HCT116 (cell line): Measurements from ENCODE around the gene LAMTOR4. TPM values are rescaled to one million over a fixed set of nuclear protein-coding genes. Genes with fewer than 3 reads are reported as not detected.

ENCODE experiments used
- ATAC-seq: fragments of 200-7000 bp; cut with Tn5 transposase; 2 replicates; pipeline ENCODE4 v1.9.1; 2020; ENCODE audit warnings: mild to moderate bottlenecking, moderate library complexity
- BruUV-seq: library from RNA; stranded (reverse); fragments of 400-500 nt; replicated peaks from 2 replicates; lab custom pipeline; 2021; lab: Mats Ljungman, UMichigan
- CTCF ChIA-PET: fragments of 300-600 bp; sonication (Branson Sonifier 250); formaldehyde crosslinking; loops from one replicate; lab custom pipeline; 2021; ENCODE audit warnings: antibody characterized with exemption; lab: Charles Lee
- POLR2A ChIA-PET: fragments of 300-600, 350-600 bp; sonication (Branson Sonifier 250); formaldehyde crosslinking; loops from one replicate; lab custom pipeline; 2021; ENCODE audit warnings: antibody characterized with exemption; lab: Charles Lee
- RAD21 ChIA-PET, 2 experiments: fragments of 300-600 bp; sonication (Branson Sonifier 250); formaldehyde crosslinking; loops; one replicate each; lab custom pipeline; 2023; ENCODE audit warnings: low total read pairs in 2 of 2; ENCODE audit not compliant: uncharacterized antibody in 2 of 2, unreplicated experiment in 2 of 2, low non-redundant PET in 1 of 2; lab: Charles Lee
- DNase-seq: peaks from one replicate; pipeline ENCODE4 v3.0.0-alpha.2; 2010; ENCODE audit warnings: low read depth, low spot score
- H2AFZ ChIP-seq: fragments of 200-600 bp; shearing (Covaris generic), sonication (generic); 2 replicates; pipeline ENCODE4 v1.6.1; 2017; ENCODE audit warnings: low read depth, mixed run types, mixed read lengths, antibody characterized with exemption, low read length; ENCODE audit not compliant: poor library complexity, severe bottlenecking
- H3K27ac ChIP-seq: 2 replicates; pipeline ENCODE4 v1.5.1; 2012; ENCODE audit warnings: low read depth, low read length
- H3K27me3 ChIP-seq: fragments of 200-600 bp; sonication (generic); 2 replicates; pipeline ENCODE4 v1.6.1; 2016; ENCODE audit warnings: mixed run types, low read length, mixed read lengths; ENCODE audit not compliant: insufficient read depth
- H3K36me3 ChIP-seq, 2 experiments: fragments of 200-500 bp in 1 of 2; fragments of 200-600 bp in 1 of 2; sonication (Bioruptor generic) in 1 of 2; sonication (generic) in 1 of 2; 2 replicates each; pipeline versions ENCODE4 v1.5.1 to v1.6.1; 2014 to 2016; ENCODE audit warnings: low read length in 2 of 2, inconsistent platforms in 1 of 2, mixed read lengths in 1 of 2, mixed run types in 1 of 2; ENCODE audit not compliant: insufficient read depth in 2 of 2, control insufficient read depth in 1 of 2
- H3K4me1 ChIP-seq, 2 experiments: fragments of 200-600 bp in 1 of 2; sonication (generic) in 1 of 2; 2 replicates each; pipeline versions ENCODE4 v1.5.1 to v1.6.1; 2012 to 2017; ENCODE audit warnings: low read length in 2 of 2, inconsistent platforms in 1 of 2, mild to moderate bottlenecking in 1 of 2, mixed read lengths in 1 of 2, mixed run types in 1 of 2, moderate library complexity in 1 of 2; ENCODE audit not compliant: insufficient read depth in 2 of 2, control insufficient read depth in 1 of 2
- H3K4me2 ChIP-seq: fragments of 200-600 bp; sonication (generic); 2 replicates; pipeline ENCODE4 v1.6.1; 2017; ENCODE audit warnings: mixed run types, low read length, mixed read lengths
- H3K4me3 ChIP-seq, 2 experiments: fragments of 200-600 bp in 1 of 2; sonication (generic) in 1 of 2; replicated peaks in 1 of 2; 2 replicates each; pipeline ENCODE4 v1.5.1; 2011 to 2016; ENCODE audit warnings: low read length in 2 of 2, control low read depth in 1 of 2, low read depth in 1 of 2, mild to moderate bottlenecking in 1 of 2, mixed read lengths in 1 of 2, mixed run types in 1 of 2
- H3K79me2 ChIP-seq: fragments of 200-600 bp; sonication (generic); 2 replicates; pipeline ENCODE4 v1.6.1; 2017; ENCODE audit warnings: mild to moderate bottlenecking, mixed run types, low read length, moderate library complexity, mixed read lengths; ENCODE audit not compliant: insufficient read depth
- H3K9ac ChIP-seq: fragments of 200-600 bp; sonication (generic); 2 replicates; pipeline ENCODE4 v1.6.1; 2016; ENCODE audit warnings: low read length, mixed read lengths
- H3K9me2 ChIP-seq: fragments of 200-600 bp; sonication (generic), shearing (Covaris generic); 2 replicates; pipeline ENCODE4 v1.6.1; 2017; ENCODE audit warnings: mixed run types, mild to moderate bottlenecking, moderate library complexity; ENCODE audit not compliant: insufficient read depth
- H3K9me3 ChIP-seq, 2 experiments: fragments of 200-500 bp in 1 of 2; fragments of 200-600 bp in 1 of 2; sonication (Bioruptor generic) in 1 of 2; sonication (generic) in 1 of 2; 2 replicates each; pipeline ENCODE4 v1.6.1; 2014 to 2017; ENCODE audit warnings: low read length in 2 of 2, mixed read lengths in 2 of 2, inconsistent platforms in 1 of 2, low read depth in 1 of 2, mild to moderate bottlenecking in 1 of 2, mixed run types in 1 of 2, moderate library complexity in 1 of 2; ENCODE audit not compliant: control insufficient read depth in 1 of 2, insufficient read depth in 1 of 2
- H4K20me1 ChIP-seq: fragments of 200-600 bp; sonication (generic), shearing (Covaris generic); 2 replicates; pipeline ENCODE4 v1.6.1; 2017; ENCODE audit warnings: mixed run types, mild to moderate bottlenecking, moderate library complexity; ENCODE audit not compliant: insufficient read depth
- CTCF ChIP-seq, 3 experiments: fragments of 200-600 bp in 1 of 3; sonication (generic) in 1 of 3; IDR thresholded peaks in 2 of 3; conservative IDR thresholded peaks in 1 of 3; 2 replicates each; pipeline ENCODE4 v1.5.1; 2012 to 2017; ENCODE audit warnings: low read depth in 2 of 3, low read length in 2 of 3, antibody characterized with exemption in 1 of 3, borderline replicate concordance in 1 of 3, control low read depth in 1 of 3, mild to moderate bottlenecking in 1 of 3, mixed read lengths in 1 of 3, mixed run types in 1 of 3, moderate library complexity in 1 of 3; ENCODE audit not compliant: insufficient read depth in 1 of 3
- ZFX ChIP-seq: fragments of 450-650 bp; IDR thresholded peaks from 2 replicates; pipeline ENCODE4 v1.6.1; 2017
- intact Hi-C: fragments of 100-400 bp; cut with micrococcal nuclease; formaldehyde crosslinking; loops from 2 replicates; pipeline ENCODE4 v1.10.0; 2022
- total RNA-seq: library from RNA; stranded (reverse); gene quantifications from one replicate; pipeline ENCODE4 v1.2.1, GENCODE V29; 2021; ENCODE audit not compliant: unreplicated experiment

Gene LAMTOR4
- total RNA-seq, 1 experiment from 2014 or later = 152 TPM

GRCh38 chr7:100157334-100158228 is 8.9 kb downstream of the LAMTOR4 start:
- ChIA-PET RAD21 (interaction anchor here in 1 of 2 experiments (0.6 kb wide), 1 partner anchor 70 kb away, joined by 11 read pairs; no protein-coding TSS in a partner anchor), POLR2A (no interaction called here), CTCF (interaction anchor here (1.0 kb wide), 1 partner anchor 9 kb away, joined by 4 read pairs; the partner anchor contains the start of gene LAMTOR4)
- Histone ChIP-seq H3K4me3 (peak overlapping the region; percentile 56 to 91), H3K4me2 (peak overlapping the region; percentile 93), H3K79me2 (peaks cover 19% of the 10 kb centered on the region), H3K27ac (peak overlapping the region; percentile 91), H3K9me2 (no peaks in the 10 kb centered on the region), H3K9me3 (no peaks in the 10 kb centered on the region), H3K4me1 (peaks cover 15 to 23% of the 10 kb centered on the region in 2 experiments), H2AFZ (no peak overlapping the region), H3K36me3 (peaks cover 14 to 16% of the 10 kb centered on the region in 2 experiments; a peak in 3 of 4 replicates), H3K27me3 (no peaks in the 10 kb centered on the region), H4K20me1 (no peaks in the 10 kb centered on the region)
- intact Hi-C loops = no loop called here
- TSS peak; percentile 46 for BruUV-seq
- TF ChIP-seq ZFX (no peak), CTCF (IDR thresholded peaks at IDR 0.05 in 2 of 3, conservative IDR thresholded peaks at IDR 0.05 in 1 of 3; ENCODE audit: borderline replicate concordance in 1 of 3, insufficient read depth in 1 of 3, low read depth in 2 of 3, low read length in 2 of 3) (peak in 2 of 3 experiments; percentile 17 to 27; a peak in 3 of 6 replicates)
- TF ChIP-seq, all 23 proteins: peak for 1
- H3K9ac ChIP-seq = peak overlapping the region; percentile 84
- peak; percentile 59 for ATAC-seq
- no peak for DNase-seq
